Gastroesophageal sphincter (tissue), 4 donors: ENCODE results near the gene FOXD2. TPM values are rescaled to one million over a fixed set of nuclear protein-coding genes. Genes with fewer than 3 reads are reported as not detected.

ENCODE experiments used
- ATAC-seq: fragments of 150-250 bp; one replicate; pipeline ENCODE4 v1.9.1; 2016; ENCODE audit warnings: mild to moderate bottlenecking, moderate library complexity
- H3K27ac ChIP-seq, 4 donors: fragments of 200-600 bp; sonication (generic) in 3 of 4; 1 replicate in 3 of 4; 2 replicates in 1 of 4; pipeline ENCODE4 v1.5.1; 2016 to 2019
- H3K27me3 ChIP-seq: fragments of 200-600 bp; sonication (generic); one replicate; pipeline ENCODE4 v1.5.1; 2019
- H3K36me3 ChIP-seq, 2 donors: fragments of 200-600 bp; sonication (generic); one replicate each; pipeline ENCODE4 v1.5.1; 2019; ENCODE audit warnings: control low read depth in 1 of 2
- H3K4me1 ChIP-seq, 3 donors: fragments of 200-600 bp; sonication (generic); 1 replicate in 2 of 3; 2 replicates in 1 of 3; pipeline ENCODE4 v1.5.1; 2016 to 2019; ENCODE audit warnings: control low read depth in 2 of 3
- H3K4me3 ChIP-seq, 2 donors: fragments of 200-600 bp; sonication (generic); one replicate each; pipeline ENCODE4 v1.5.1; 2019; ENCODE audit warnings: mild to moderate bottlenecking in 1 of 2, moderate library complexity in 1 of 2
- H3K9me3 ChIP-seq, 3 donors: fragments of 200-600 bp; sonication (generic); one replicate each; pipeline ENCODE4 v1.5.1; 2017 to 2019; ENCODE audit warnings: control low read depth in 2 of 3
- EP300 ChIP-seq: sonication (generic); formaldehyde crosslinking; IDR thresholded peaks from one replicate; pipeline ENCODE4 v1.6.1; 2017; ENCODE audit warnings: antibody characterized with exemption, mild to moderate bottlenecking
- POLR2A ChIP-seq, 2 donors: fragments of 450-650 bp; IDR thresholded peaks; one replicate each; pipeline ENCODE4 v1.6.1; 2017; ENCODE audit warnings: antibody characterized with exemption in 2 of 2, mild to moderate bottlenecking in 2 of 2, moderate library complexity in 1 of 2
- POLR2AphosphoS5 ChIP-seq: sonication (generic); formaldehyde crosslinking; IDR thresholded peaks from one replicate; pipeline ENCODE4 v1.6.1; 2017; ENCODE audit warnings: antibody characterized with exemption
- WGBS, 2 donors: methylation state at CpG; one replicate each; pipeline ENCODE4 v1.1.5; 2018; ENCODE audit warnings: low coverage in 1 of 2; 5-methylcytosine and 5-hydroxymethylcytosine counted together
- total RNA-seq, 4 donors: library from RNA; depleted of rRNA; stranded (reverse); fragments of >200 nt; gene quantifications; one replicate each; pipeline ENCODE4 v1.1.0, GENCODE V29; 2016
- TF ChIP-seq, protein P1 (sequence below), 4 experiments: fragments of 200-600 bp in 2 of 4; fragments of 450-650 bp in 2 of 4; sonication (generic) in 1 of 4; IDR thresholded peaks; one replicate each; pipeline ENCODE4 v1.5.1; 2017 to 2019; ENCODE audit warnings: antibody characterized with exemption in 4 of 4, mild to moderate bottlenecking in 2 of 4, moderate library complexity in 2 of 4

The FOXD2 gene
- total RNA-seq, 4 donors from 2014 or later = 0.04 to 0.81 (median 0.57) TPM

DNA sequence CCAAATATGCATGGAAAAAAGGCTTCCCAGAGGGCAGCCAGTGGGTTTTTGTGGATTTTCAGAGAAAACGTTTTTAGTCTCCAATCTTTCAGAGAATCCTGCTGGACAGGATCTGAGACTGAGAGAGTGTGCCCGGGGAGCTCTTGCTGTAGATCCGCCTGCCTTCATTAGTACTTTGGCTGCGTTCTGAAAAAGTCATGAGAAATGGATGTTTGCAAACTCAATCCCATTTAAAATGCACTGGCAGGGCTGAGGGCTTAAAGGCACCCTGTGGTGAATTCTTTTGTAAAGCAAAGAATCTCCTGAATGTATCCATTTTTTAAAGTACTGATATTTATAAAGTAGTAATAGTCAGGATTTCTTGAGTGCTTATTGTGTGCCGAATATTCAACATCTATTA lies 22.2 kb downstream of the FOXD2 start:
- no peak for ATAC-seq
- H3K4me1 ChIP-seq = no peaks in the 10 kb centered on the region
- H3K27me3 ChIP-seq = peaks cover 95% of the 10 kb centered on the region

DNA sequence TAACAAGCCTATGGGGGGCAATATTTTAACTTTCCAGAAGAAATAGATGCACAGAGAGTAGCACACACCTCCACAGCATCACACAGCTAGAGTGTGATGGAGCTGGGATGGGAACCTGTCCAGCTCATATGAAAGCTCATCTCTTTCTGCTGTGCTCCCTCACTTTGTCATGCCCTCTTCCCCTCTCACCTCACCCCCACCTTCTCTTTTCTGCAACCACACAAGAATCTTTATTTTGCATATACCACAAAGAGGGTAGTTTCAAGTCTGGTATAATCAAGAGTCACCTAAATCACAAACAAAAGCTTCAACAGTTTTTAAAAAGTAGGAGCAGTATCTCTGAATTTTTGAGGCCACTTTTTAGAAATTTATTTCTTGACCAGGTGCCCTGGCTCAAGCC lies 22.6 kb downstream of the FOXD2 start:
- no peaks in the 10 kb centered on the region for H3K9me3 ChIP-seq
- H3K27me3 ChIP-seq = peaks cover 92% of the 10 kb centered on the region
- no peak for TF ChIP-seq EP300
- TF ChIP-seq, protein P1, sequence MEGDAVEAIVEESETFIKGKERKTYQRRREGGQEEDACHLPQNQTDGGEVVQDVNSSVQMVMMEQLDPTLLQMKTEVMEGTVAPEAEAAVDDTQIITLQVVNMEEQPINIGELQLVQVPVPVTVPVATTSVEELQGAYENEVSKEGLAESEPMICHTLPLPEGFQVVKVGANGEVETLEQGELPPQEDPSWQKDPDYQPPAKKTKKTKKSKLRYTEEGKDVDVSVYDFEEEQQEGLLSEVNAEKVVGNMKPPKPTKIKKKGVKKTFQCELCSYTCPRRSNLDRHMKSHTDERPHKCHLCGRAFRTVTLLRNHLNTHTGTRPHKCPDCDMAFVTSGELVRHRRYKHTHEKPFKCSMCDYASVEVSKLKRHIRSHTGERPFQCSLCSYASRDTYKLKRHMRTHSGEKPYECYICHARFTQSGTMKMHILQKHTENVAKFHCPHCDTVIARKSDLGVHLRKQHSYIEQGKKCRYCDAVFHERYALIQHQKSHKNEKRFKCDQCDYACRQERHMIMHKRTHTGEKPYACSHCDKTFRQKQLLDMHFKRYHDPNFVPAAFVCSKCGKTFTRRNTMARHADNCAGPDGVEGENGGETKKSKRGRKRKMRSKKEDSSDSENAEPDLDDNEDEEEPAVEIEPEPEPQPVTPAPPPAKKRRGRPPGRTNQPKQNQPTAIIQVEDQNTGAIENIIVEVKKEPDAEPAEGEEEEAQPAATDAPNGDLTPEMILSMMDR (IDR thresholded peaks at IDR 0.05) = no peak
- no peak for TF ChIP-seq POLR2AphosphoS5
- no peak for TF ChIP-seq POLR2A (IDR thresholded peaks at IDR 0.05)
- no peaks in the 10 kb centered on the region for H3K36me3 ChIP-seq
- ATAC-seq = no peak
- no peak overlapping the region for H3K4me3 ChIP-seq
- no peak overlapping the region for H3K27ac ChIP-seq
- H3K4me1 ChIP-seq = no peaks in the 10 kb centered on the region

More for the DNA sequence above, 22.2 kb downstream of the FOXD2 start:
- WGBS, 2 donors = 20 to 26% methylated on average over 5 of the region's 5 CpGs
- Histone ChIP-seq H3K36me3 (no peaks in the 10 kb centered on the region), H3K27ac (no peak overlapping the region), H3K9me3 (no peaks in the 10 kb centered on the region), H3K4me3 (no peak overlapping the region)
- TF ChIP-seq POLR2A (IDR thresholded peaks at IDR 0.05) = no peak
- TF ChIP-seq, protein P1 (IDR thresholded peaks at IDR 0.05) = no peak
- no peak for TF ChIP-seq EP300
- TF ChIP-seq POLR2AphosphoS5 = no peak

DNA sequence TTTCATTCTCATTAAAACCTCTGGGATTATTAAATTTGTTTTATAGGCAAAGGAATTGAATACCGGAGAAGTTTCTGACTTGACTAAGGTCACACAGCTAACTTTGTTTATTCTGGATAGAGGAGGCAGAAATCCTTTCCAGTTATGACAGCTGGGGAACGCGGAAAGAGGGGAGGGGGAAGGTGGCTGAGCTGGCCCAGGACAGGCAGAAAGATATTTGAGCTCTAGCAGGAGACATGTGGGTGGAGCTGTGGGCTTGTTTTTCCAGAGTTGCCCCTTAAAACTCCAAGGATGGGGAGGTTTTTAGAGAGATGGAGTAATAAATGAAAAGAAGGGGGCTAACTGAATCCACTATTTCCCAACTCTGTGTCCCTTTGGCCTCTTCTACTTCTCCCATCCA lies 27.8 kb downstream of the FOXD2 start:
- no peak for ATAC-seq
- no peaks in the 10 kb centered on the region for H3K36me3 ChIP-seq
- peaks cover 72% of the 10 kb centered on the region for H3K27me3 ChIP-seq
- TF ChIP-seq POLR2AphosphoS5 (no peak), POLR2A (IDR thresholded peaks at IDR 0.05) (no peak), EP300 (no peak)
- TF ChIP-seq, protein P1 (IDR thresholded peaks at IDR 0.05) = no peak
- H3K4me3 ChIP-seq = no peak overlapping the region
- WGBS, 2 donors = 17 to 43% methylated on average over 1 to 3 of the region's 3 CpGs
- no peaks in the 10 kb centered on the region for H3K9me3 ChIP-seq
- H3K4me1 ChIP-seq = no peaks in the 10 kb centered on the region
- H3K27ac ChIP-seq = no peak overlapping the region

GRCh38 chr1:47468709-47469389 lies 31.0 kb downstream of the FOXD2 start:
- no peaks in the 10 kb centered on the region for H3K4me1 ChIP-seq
- TF ChIP-seq POLR2AphosphoS5 (no peak), POLR2A (IDR thresholded peaks at IDR 0.05) (no peak), EP300 (no peak)
- TF ChIP-seq, protein P1 (IDR thresholded peaks at IDR 0.05) = no peak
- ATAC-seq = no peak
- H3K27me3 ChIP-seq = peaks cover 55% of the 10 kb centered on the region
- H3K4me3 ChIP-seq = no peak overlapping the region
- H3K27ac ChIP-seq = no peak overlapping the region
- no peaks in the 10 kb centered on the region for H3K9me3 ChIP-seq
- H3K36me3 ChIP-seq = no peaks in the 10 kb centered on the region
- 28 to 69% methylated on average over 2 to 4 of the region's 4 CpGs for WGBS, 2 donors

- no peak for ATAC-seq
- WGBS, 2 donors = 55 to 61% methylated on average over 2 of the region's 2 CpGs
- no peak for TF ChIP-seq EP300
- no peak for TF ChIP-seq POLR2A (IDR thresholded peaks at IDR 0.05)
- TF ChIP-seq, protein P1 (IDR thresholded peaks at IDR 0.05) = no peak
- no peak for TF ChIP-seq POLR2AphosphoS5
- H3K36me3 ChIP-seq = no peaks in the 10 kb centered on the region
- H3K27me3 ChIP-seq = peaks cover 50% of the 10 kb centered on the region
- H3K27ac ChIP-seq = no peak overlapping the region
- no peak overlapping the region for H3K4me3 ChIP-seq
- no peaks in the 10 kb centered on the region for H3K4me1 ChIP-seq
- no peaks in the 10 kb centered on the region for H3K9me3 ChIP-seq
These were observed 31.5 kb downstream of the FOXD2 start for GRCh38 chr1:47469390-47469759.
